Breast epithelium (tissue), 3 donors: Measurements from ENCODE around the gene RNASE9.

Source experiments
- CTCF ChIP-seq, 3 donors: fragments of 450-650 bp; IDR thresholded peaks; one replicate each; pipeline ENCODE4 v1.5.1; 2016 to 2017; ENCODE audit warnings: antibody characterized with exemption in 3 of 3, mild to moderate bottlenecking in 3 of 3, moderate library complexity in 3 of 3
- POLR2A ChIP-seq: fragments of 450-650 bp; IDR thresholded peaks from one replicate; pipeline ENCODE4 v1.6.1; 2016; ENCODE audit warnings: antibody characterized with exemption, mild to moderate bottlenecking, moderate library complexity

DNA sequence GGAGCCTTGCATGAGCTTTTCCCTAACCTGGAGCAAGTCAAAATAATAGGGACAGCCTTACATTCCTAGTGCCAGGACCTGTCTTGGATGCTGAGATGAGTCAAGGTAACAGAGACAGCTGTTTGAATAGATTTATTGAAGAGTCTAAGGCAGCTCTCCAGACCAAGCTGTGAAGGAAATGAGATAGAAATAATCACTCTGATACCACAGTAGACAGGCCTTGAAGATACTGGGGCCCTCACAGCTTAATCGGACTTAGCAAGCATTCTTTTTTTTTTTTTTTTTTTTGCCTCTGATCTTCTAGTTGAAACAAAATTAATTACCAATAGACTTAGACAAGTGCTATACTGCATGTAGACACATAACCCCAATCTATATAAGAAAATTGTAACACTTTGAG is 3.1 kb upstream of the RNASE9 start:
- TF ChIP-seq CTCF (IDR thresholded peaks at IDR 0.05): no peak
- TF ChIP-seq POLR2A: no peak
